Uterus (tissue), 2 donors: ENCODE results near the gene ATP6V1B1.

ENCODE experiments used
- POLR2A ChIP-seq, 2 donors: fragments of 450-650 bp; IDR thresholded peaks; one replicate each; pipeline ENCODE4 v1.6.1; 2016; ENCODE audit warnings: antibody characterized with exemption in 2 of 2, mild to moderate bottlenecking in 1 of 2, moderate library complexity in 1 of 2
- TF ChIP-seq, protein P1 (sequence below), 4 experiments: fragments of 200-600 bp in 2 of 4; fragments of 450-650 bp in 2 of 4; sonication (generic) in 2 of 4; IDR thresholded peaks; one replicate each; pipeline ENCODE4 v1.5.1; 2016 to 2019; ENCODE audit warnings: antibody characterized with exemption in 4 of 4, mild to moderate bottlenecking in 2 of 4, moderate library complexity in 1 of 4

DNA sequence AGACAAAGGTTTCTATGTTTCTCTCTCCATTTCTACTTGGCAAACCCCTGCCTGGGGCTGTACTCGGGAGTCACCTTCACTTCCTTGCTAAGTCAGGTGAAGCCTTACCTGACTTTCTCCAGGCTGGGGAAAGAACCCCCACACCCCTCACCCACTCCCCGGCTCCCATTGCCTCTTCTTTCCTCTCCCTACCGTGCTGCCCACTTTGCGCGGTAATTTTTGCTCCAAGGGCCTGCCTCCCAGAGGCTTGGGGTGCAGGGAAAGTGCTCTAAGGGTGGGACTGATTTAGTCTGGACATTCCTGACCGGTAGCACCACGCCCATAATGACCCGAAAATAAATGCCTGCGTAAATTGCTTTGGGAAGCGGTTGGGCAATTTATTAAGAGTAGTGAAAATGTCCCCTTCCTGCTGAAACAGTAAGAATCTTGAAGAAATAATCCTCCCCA is 49.1 kb upstream of the ATP6V1B1 start:
- TF ChIP-seq, protein P1, sequence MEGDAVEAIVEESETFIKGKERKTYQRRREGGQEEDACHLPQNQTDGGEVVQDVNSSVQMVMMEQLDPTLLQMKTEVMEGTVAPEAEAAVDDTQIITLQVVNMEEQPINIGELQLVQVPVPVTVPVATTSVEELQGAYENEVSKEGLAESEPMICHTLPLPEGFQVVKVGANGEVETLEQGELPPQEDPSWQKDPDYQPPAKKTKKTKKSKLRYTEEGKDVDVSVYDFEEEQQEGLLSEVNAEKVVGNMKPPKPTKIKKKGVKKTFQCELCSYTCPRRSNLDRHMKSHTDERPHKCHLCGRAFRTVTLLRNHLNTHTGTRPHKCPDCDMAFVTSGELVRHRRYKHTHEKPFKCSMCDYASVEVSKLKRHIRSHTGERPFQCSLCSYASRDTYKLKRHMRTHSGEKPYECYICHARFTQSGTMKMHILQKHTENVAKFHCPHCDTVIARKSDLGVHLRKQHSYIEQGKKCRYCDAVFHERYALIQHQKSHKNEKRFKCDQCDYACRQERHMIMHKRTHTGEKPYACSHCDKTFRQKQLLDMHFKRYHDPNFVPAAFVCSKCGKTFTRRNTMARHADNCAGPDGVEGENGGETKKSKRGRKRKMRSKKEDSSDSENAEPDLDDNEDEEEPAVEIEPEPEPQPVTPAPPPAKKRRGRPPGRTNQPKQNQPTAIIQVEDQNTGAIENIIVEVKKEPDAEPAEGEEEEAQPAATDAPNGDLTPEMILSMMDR (IDR thresholded peaks at IDR 0.05) = no peak
- TF ChIP-seq POLR2A (IDR thresholded peaks at IDR 0.05) = no peak
